Measurements from ENCODE around the gene ABI2.

Gene ABI2

GRCh38 chr2:203431391-203432185, 103.4 kb downstream of the ABI2 start:
- no peak for DNase-seq

- DNase-seq: no peak
Measured at GRCh38 chr2:203432811-203433210, 104.6 kb downstream of the ABI2 start.

- no peak for DNase-seq
Measured at GRCh38 chr2:203436496-203436895, 108.3 kb downstream of the ABI2 start.

GRCh38 chr2:203437511-203437910, 109.3 kb downstream of the ABI2 start:
- no peak for DNase-seq

- DNase-seq: no peak
Measured at GRCh38 chr2:203438528-203438927, 110.3 kb downstream of the ABI2 start.

- DNase-seq: no peak
Measured at GRCh38 chr2:203440671-203441070, 112.5 kb downstream of the ABI2 start.

- no peak for DNase-seq
Measured at GRCh38 chr2:203441463-203441862, 113.3 kb downstream of the ABI2 start.

- no peak for DNase-seq
Measured at GRCh38 chr2:203442463-203442862, 114.3 kb downstream of the ABI2 start.

- DNase-seq: no peak
Measured at GRCh38 chr2:203444738-203445137, 116.5 kb downstream of the ABI2 start.

GRCh38 chr2:203446071-203446481, 117.9 kb downstream of the ABI2 start:
- DNase-seq: no peak

GRCh38 chr2:203446780-203447179, 118.6 kb downstream of the ABI2 start:
- DNase-seq: no peak

- DNase-seq: no peak
Measured at GRCh38 chr2:203450561-203450960, 122.4 kb downstream of the ABI2 start.

- DNase-seq: no peak
Measured at GRCh38 chr2:203451011-203451410, 122.8 kb downstream of the ABI2 start.

GRCh38 chr2:203451689-203452088, 123.5 kb downstream of the ABI2 start:
- DNase-seq: no peak

GRCh38 chr2:203453858-203454451, 125.8 kb downstream of the ABI2 start:
- DNase-seq: peak in 2 of 3 experiments; percentile 18 to 71

GRCh38 chr2:203455209-203455608, 127.0 kb downstream of the ABI2 start:
- no peak for DNase-seq

GRCh38 chr2:203461746-203462145, 133.6 kb downstream of the ABI2 start:
- DNase-seq: no peak

GRCh38 chr2:203462308-203462707, 134.1 kb downstream of the ABI2 start:
- no peak for DNase-seq

GRCh38 chr2:203463266-203463678, 135.1 kb downstream of the ABI2 start:
- DNase-seq: no peak

GRCh38 chr2:203469546-203469945, 141.4 kb downstream of the ABI2 start:
- no peak for DNase-seq

GRCh38 chr2:203470371-203470770, 142.2 kb downstream of the ABI2 start:
- DNase-seq: peak in 1 of 3 experiments; percentile 6

GRCh38 chr2:203471323-203471722, 143.1 kb downstream of the ABI2 start:
- DNase-seq: no peak

GRCh38 chr2:203476881-203477280, 148.7 kb downstream of the ABI2 start:
- no peak for DNase-seq

- DNase-seq: no peak
Measured at GRCh38 chr2:203480623-203481022, 152.4 kb downstream of the ABI2 start.

Measured in NCI-H1417 (cell line).